Esophagus muscularis mucosa (tissue), 3 donors: ENCODE measurements around the gene ID3.
A peak's percentile ranks its signal among the peaks of the same experiment; 100 is the strongest.

Source experiments
- CTCF ChIP-seq, 3 experiments: fragments of 200-600 bp in 2 of 3; fragments of 450-650 bp in 1 of 3; sonication (generic) in 2 of 3; IDR thresholded peaks; one replicate each; pipeline ENCODE4 v1.5.1; 2017 to 2019; ENCODE audit warnings: antibody characterized with exemption in 3 of 3, mild to moderate bottlenecking in 2 of 3, moderate library complexity in 1 of 3
- POLR2AphosphoS5 ChIP-seq, 2 donors: sonication (generic); formaldehyde crosslinking; IDR thresholded peaks; one replicate each; pipeline ENCODE4 v1.6.1; 2017; ENCODE audit warnings: antibody characterized with exemption in 2 of 2

GRCh38 chr1:23577056-23578004 is 18.0 kb upstream of the ID3 start:
- no peak for TF ChIP-seq CTCF (IDR thresholded peaks at IDR 0.05)
- TF ChIP-seq POLR2AphosphoS5 (IDR thresholded peaks at IDR 0.05), result peak; percentile 44 to 75
